Measurements from ENCODE around the gene SLC25A23. TPM values are rescaled to one million over a fixed set of nuclear protein-coding genes. Genes with fewer than 3 reads are reported as not detected.

The SLC25A23 gene
- total and polyA plus RNA-seq, 2 of the 4 experiments (the other 2 are of a cell fraction), result 7.0 to 7.6 TPM

DNA sequence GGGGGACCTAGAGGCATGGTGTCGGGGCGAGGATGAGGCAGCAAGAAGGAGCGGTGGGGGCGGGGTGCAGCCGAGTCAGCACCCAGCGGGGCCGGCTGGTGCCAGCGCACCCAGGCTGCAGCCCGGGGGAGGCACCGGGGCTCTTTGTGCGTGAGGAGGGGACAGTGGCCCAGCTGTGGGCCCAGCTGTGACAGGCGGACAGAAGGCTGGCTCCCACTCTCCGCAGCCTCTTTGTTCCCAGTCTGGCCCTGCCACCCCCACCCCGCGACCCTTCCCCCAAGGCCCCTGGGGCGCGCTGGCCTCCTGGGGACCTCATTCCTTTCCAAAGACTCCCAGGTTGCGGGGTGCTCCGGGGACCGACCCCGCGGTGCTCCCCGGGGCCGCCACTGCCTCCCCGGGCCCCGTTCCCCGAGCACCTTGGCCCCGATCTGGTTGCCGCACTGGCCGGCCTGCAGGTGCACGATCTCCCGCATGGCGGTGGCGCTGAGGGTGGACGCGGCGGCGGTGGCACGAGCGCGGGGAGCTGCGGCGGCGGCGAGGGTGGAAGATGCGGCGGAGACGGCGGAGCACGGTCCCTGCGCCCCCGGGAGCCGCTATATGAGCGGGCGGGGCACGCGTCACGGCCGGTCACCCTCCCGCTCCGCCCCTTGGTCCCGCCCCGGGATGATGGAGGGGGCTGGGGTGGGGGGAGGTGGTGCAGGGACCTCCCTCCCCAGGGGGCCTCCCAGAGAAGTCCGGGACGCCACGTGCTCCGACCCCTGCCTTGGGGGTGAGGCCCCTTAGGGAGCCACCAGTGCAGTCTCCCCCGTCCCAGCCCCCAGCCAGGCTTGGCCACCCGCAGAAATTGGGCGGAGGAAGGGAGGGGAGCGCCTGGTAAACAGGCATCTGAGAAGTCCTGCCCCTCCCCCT is 42.4 kb upstream of the SLC25A23 start, which contains the start of gene TUBB4A:
Gene TUBB4A, minus strand, starts transcription at position 570 of the 909 bp plus-strand sequence. Its CDS starts 97 bp downstream, at position 473.
- POLR2A ChIA-PET (ENCODE audit: unreplicated experiment), result no interaction called here
- H3K18ac ChIP-seq (ENCODE audit: low read depth, low read length), result no peak within 1 kb of the TSS
- 2% methylated on average over 34 of the region's 71 CpGs; no CpG with 5 or more reads in 1 of the 2 experiments for WGBS, 2 experiments (ENCODE audit: extremely low coverage in 2 of 2, insufficient read length in 1 of 2)
- no peak within 1 kb of the TSS for H2BK15ac ChIP-seq (ENCODE audit: low read depth, low read length)
- no peak for TF ChIP-seq MXI1 (IDR thresholded peaks at IDR 0.05; ENCODE audit: borderline replicate concordance, low read depth, low read length)
- TF ChIP-seq MAFK (IDR thresholded peaks at IDR 0.05; ENCODE audit: low read depth, low read length), result no peak
- no peak for TF ChIP-seq USF2 (IDR thresholded peaks at IDR 0.05; ENCODE audit: low read depth, low read length)
- TF ChIP-seq, protein P1, sequence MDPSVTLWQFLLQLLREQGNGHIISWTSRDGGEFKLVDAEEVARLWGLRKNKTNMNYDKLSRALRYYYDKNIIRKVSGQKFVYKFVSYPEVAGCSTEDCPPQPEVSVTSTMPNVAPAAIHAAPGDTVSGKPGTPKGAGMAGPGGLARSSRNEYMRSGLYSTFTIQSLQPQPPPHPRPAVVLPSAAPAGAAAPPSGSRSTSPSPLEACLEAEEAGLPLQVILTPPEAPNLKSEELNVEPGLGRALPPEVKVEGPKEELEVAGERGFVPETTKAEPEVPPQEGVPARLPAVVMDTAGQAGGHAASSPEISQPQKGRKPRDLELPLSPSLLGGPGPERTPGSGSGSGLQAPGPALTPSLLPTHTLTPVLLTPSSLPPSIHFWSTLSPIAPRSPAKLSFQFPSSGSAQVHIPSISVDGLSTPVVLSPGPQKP (IDR thresholded peaks at IDR 0.05; ENCODE audit: borderline replicate concordance, low read depth, low read length), result no peak
- TF ChIP-seq MAZ (IDR thresholded peaks at IDR 0.05; ENCODE audit: borderline replicate concordance, low read depth, low read length), result no peak
- no peak for TF ChIP-seq BHLHE40 (IDR thresholded peaks at IDR 0.05; ENCODE audit: low read depth, low read length)
- no peak for TF ChIP-seq CEBPB (IDR thresholded peaks at IDR 0.05; ENCODE audit: low read depth, low read length)
- no peak for TF ChIP-seq RFX5 (IDR thresholded peaks at IDR 0.05; ENCODE audit: low read depth, low read length)
- no peak for TF ChIP-seq FOS (IDR thresholded peaks at IDR 0.05; ENCODE audit: low read depth, low read length)
- TF ChIP-seq POLR2A (IDR thresholded peaks at IDR 0.05; ENCODE audit: low read depth, low read length), result no peak
- TF ChIP-seq RAD21 (IDR thresholded peaks at IDR 0.05; ENCODE audit: low read length), result no peak
- TF ChIP-seq NFE2L2 (IDR thresholded peaks at IDR 0.05; ENCODE audit: low read depth, low read length), result no peak
- no peak for TF ChIP-seq RCOR1 (IDR thresholded peaks at IDR 0.05; ENCODE audit: insufficient replicate concordance, low read length)
- H4K8ac ChIP-seq (ENCODE audit: low read depth in 2 of 2, low read length in 2 of 2), result no peak within 1 kb of the TSS
- H3K23ac ChIP-seq (ENCODE audit: low read depth, low read length), result no peak within 1 kb of the TSS
- no peak within 1 kb of the TSS for H2AK9ac ChIP-seq (replicated peaks; ENCODE audit: low read depth, low read length, poor library complexity)
- H2BK20ac ChIP-seq (ENCODE audit: low read depth, low read length), result no peak within 1 kb of the TSS
- no peaks in the 10 kb centered on the region for H3K79me1 ChIP-seq (ENCODE audit: low read depth in 1 of 2, low read length in 2 of 2)
- H3K14ac ChIP-seq (replicated peaks; ENCODE audit: low read depth, low read length), result no peak within 1 kb of the TSS
- no peaks in the 10 kb centered on the region for H3K9me3 ChIP-seq (ENCODE audit: control insufficient read depth, insufficient read depth, low read length)
- H3K9ac ChIP-seq (ENCODE audit: low read depth, low read length), result no peak within 1 kb of the TSS
- no peak within 1 kb of the TSS for H3K4me2 ChIP-seq (ENCODE audit: low read depth, low read length)
- intact Hi-C loops (cut with micrococcal nuclease), result no loop called here
- dilution Hi-C loops (cut with HindIII; ENCODE audit: low sequenced_read_pairs, unreplicated experiment), result no loop called here
- no peak within 1 kb of the TSS for H4K5ac ChIP-seq (ENCODE audit: low read depth, low read length)
- no peak within 1 kb of the TSS for H2BK120ac ChIP-seq (ENCODE audit: low read depth, low read length)
- ATAC-seq (ENCODE audit: low read depth) (no peak; the same call in 1 of the 2 replicates), DNase-seq (no peak)
- H4K91ac ChIP-seq (ENCODE audit: insufficient read depth, low read depth, low read length), result no peak within 1 kb of the TSS
- no peaks in the 10 kb centered on the region for H3K4me1 ChIP-seq (ENCODE audit: control insufficient read depth, insufficient read depth, low read length)
- in situ Hi-C loops (cut with MboI; ENCODE audit: low sequenced_read_pairs), result no loop called here
- no peak within 1 kb of the TSS for H2AK5ac ChIP-seq (ENCODE audit: low read depth, low read length)
- peak within 1 kb of the TSS; percentile 56 for H2AFZ ChIP-seq (replicated peaks; ENCODE audit: low read length, poor library complexity)
- H3K4ac ChIP-seq (ENCODE audit: low read depth, low read length), result no peak within 1 kb of the TSS
- BruUV-seq (replicated peaks), result no TSS peak
- no peak within 1 kb of the TSS for H3K56ac ChIP-seq (ENCODE audit: extremely low read depth, insufficient read depth, low read length)
- H3K36me3 ChIP-seq (ENCODE audit: control insufficient read depth, insufficient read depth, low read length), result no peaks in the 10 kb centered on the region
- CTCF ChIA-PET, result no interaction called here
- H3K27me3 ChIP-seq (ENCODE audit: control insufficient read depth, insufficient read depth, low read length), result peaks cover 23% of the 10 kb centered on the region
- no peak within 1 kb of the TSS for H3K27ac ChIP-seq (ENCODE audit: insufficient read depth, low read length)
- H3K9me1 ChIP-seq (ENCODE audit: insufficient read depth, low read length), result no peaks in the 10 kb centered on the region
- H3K4me3 ChIP-seq (ENCODE audit: insufficient read depth, low read depth, low read length), result no peak within 1 kb of the TSS
- H4K20me1 ChIP-seq (ENCODE audit: insufficient read depth, low read length), result no peaks in the 10 kb centered on the region
- no peak within 1 kb of the TSS for H2BK5ac ChIP-seq (ENCODE audit: low read depth, low read length, poor library complexity, severe bottlenecking)
